ENCODE measurements around the gene SBK2.

The SBK2 gene

GRCh38 chr19:55554302-55554701, 17.4 kb upstream of the SBK2 start:
- no peak for DNase-seq

DNA sequence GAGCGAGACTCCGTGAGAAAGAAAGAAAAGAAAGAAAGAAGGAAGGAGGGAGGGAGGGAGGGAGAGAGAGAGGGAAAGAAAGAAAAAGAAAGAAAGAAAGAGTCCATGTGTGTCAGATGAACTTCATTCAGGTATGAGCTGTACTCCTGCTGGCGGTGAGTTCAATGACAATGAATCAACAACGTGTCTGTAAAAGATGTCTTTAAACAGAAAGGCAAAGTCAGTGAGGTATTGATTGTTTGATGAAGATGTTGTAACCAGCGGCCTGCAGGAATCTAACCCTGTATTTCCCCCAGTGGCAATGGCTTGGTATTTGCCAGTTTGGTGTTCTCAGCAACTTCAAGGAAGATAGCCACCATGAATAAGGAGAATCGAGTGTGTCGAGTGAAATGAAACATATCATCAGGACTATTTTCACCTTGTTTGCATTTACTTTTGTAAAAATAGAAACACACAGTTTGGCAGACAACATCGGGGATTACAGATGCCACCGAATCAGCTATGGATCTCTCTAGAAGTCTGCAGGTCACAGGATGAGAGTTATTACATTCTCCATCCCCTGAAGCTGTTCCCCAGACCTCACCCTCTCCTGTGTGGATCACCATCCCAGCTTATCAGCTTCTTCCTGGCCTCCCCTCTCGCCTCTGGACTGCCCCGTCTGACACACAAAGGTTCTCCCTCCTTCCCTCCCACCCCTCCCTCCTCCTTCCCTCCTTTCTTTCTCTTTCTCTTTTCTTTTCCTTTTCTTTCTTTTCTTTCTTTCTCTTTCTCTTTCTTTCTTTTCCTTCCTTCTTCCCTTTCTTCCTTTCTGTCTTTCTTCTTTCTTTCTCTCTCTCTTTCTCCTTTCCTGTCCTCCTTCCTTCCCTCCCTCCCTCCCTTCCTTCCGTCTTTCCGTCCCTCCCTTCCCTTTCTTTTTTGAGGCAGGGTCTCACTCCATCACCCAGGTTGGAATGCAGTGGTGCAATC, 16.6 kb upstream of the SBK2 start:
- DNase-seq, result no peak

GRCh38 chr19:55552620-55553019, 15.7 kb upstream of the SBK2 start:
- DNase-seq, result no peak

DNA sequence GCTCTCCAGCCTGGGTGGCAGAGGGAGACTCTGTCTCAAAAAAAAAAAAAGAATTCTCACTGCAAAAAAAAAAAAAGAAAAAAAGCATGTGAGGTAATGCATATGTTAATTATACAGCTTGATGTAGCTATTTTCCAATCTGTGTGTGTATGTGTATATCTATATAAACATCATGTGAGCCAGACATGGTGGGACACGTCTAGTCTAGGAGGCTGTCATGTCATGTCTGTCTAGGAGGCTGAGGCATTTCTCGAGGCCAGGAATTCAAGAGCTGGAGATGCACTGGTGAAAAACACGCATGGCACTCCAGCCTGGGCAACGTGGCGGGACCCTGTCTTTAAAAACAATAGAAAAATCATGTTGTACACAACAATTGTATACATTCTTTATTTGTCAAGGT, 15.3 kb upstream of the SBK2 start:
- DNase-seq, result no peak

DNA sequence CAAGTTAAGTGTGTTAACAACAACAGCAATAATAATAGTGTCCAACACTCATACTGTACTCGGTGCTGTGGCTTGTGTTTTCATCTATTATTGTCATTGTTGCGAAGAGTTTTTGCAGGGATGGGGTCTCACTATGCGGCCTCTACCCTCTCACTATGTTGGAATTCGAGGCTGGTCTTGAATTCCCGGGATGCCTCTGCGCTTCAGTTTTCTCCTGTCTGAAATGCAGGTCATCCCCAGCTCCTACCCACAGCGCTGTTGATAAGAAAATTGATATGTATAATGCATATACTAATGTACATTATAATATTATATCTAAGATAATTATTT, 13.4 kb upstream of the SBK2 start:
- no peak for DNase-seq

DNA sequence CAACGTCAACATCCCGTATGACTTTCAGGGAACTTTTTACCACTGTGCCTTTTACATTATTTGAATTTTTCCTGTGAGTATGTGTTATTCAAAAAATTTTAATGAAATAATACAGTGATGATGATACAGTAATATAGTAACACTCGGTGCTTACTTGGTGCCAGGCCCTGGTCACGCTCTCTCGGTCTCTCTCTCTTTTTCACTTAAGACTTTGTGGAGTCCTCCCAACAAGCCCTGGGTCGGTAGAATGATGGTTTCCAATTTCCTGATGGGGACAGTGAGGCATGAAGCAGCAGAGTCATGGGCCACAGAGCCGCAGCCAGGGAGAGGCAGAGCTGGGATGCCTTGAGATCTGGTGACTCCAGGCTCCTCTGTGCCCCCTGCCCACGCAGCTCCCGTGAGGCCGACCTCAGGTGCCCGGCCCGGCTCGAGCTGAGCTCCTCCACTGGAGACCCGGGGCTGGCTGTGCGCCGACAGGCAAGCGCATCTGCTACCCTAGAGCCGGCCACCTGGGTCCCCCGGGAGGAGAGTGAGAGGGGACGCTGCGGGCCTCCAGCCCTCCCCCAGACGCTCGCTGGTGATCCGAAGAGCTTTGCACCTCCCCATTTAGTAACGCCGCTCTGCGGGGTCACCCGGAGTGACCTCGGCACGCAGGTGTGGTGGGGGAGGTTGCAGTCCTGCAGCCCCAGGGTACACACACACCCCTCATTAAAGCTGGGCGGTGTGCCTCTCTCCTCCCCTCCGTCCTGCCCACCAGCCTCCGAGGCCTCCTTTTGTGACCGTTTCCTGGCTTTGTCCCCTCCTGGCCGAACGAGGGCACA, 12.8 kb upstream of the SBK2 start:
- no peak for DNase-seq

- peak; percentile 50 for DNase-seq
Measured at GRCh38 chr19:55546822-55547614, 10.1 kb upstream of the SBK2 start.

DNA sequence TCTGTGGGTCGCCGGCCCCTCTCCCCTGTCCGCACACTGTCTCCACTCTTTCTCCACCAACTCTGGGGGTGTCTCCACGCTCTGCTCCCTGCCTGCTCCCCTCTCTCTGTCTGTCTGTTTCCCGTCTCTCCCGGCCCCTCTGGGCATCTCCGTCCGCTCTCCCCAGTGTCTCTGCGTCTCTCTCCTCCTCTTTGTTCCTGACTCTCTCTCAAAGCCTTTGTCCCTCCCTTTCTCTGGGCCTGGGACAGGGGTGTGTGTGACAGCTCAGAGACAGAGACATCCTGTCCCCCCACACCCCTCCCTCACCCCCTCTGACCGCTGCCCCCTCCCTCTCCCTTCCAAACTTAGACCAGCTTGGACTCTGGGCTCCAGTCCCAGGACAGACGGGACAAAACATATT, 9.1 kb upstream of the SBK2 start:
- no peak for DNase-seq

DNA sequence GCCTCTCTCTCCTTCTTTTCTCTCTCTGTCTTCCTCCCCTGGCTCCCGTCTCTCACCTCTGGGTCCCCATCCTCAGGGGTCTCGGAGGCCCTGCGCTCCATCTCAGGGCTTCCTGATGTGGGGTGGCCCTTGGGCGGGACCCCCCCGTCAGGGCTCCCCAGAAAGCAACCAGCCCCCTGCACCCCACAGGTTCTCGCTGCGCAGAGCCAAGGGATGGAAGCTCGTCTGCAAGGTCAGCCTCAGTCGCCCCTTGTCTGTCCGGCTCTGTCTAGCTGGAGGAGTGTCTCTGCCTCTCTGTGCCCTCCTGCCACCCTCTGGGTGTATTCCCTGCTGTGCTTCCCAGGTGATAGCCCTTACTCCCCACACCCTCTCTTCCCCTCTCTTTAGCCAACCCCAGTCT, 8.5 kb upstream of the SBK2 start, which contains the start of gene SBK3:
Gene SBK3 (minus strand): TSS at position 101 of the 400 bp plus-strand sequence. CDS start 0 bp downstream, at position 101.
- DNase-seq, result no peak

DNA sequence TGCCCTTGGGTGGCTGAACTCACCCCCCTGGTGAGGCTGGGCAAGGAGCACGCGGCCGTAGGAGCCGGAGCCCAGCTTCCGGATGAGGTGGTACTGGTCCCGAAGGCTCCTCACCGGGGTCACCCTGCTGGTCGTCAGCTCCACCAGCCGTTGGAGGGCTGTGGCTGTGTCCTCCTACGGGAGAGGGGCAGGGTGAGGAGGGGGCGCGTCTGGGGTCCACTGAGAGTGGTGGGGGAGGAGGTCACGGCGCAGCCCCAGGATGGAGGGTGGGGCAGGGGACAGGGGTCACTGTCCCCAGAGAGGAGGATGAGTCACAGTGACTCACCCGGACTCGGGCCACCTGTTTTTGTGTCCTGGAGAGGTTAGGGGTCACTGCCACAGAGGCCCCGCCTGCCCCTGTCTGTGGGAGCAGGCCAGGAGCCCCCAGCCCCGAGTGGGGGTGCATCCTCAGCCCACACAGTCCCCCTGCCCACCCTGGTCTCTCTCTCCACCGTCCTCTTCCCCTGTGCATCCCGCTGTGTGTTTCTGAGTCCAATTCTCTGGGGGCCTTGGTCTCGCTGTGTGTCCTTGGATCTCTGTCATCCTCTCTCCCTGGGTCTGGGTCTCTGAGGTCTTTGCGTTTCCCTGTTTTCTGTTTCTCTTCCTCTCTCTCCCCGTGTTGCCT, 8.0 kb upstream of the SBK2 start:
- DNase-seq, result no peak

- DNase-seq, result no peak
Measured at GRCh38 chr19:55544014-55544413, 7.1 kb upstream of the SBK2 start.

DNA sequence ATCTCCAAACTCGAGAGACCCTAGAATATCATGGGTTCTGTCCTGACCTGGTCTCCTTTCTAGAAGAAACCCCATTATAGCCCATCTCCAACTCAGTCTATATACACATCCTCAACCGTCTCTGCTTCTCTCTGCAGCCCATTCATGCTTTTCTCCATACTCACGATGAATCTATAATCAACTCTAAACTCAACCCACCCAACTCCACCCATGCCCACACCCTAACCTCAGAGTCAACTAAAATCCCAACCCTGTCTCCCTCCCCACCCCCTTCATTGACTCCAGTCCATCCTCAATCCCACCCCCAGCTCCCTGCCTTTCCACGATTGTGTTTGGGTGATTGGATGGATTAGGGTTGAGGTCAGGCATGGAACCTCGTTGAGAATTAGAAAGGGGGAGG, 6.6 kb upstream of the SBK2 start:
- DNase-seq, result no peak

- DNase-seq, result no peak
Measured at GRCh38 chr19:55542292-55542855, 5.4 kb upstream of the SBK2 start.

DNA sequence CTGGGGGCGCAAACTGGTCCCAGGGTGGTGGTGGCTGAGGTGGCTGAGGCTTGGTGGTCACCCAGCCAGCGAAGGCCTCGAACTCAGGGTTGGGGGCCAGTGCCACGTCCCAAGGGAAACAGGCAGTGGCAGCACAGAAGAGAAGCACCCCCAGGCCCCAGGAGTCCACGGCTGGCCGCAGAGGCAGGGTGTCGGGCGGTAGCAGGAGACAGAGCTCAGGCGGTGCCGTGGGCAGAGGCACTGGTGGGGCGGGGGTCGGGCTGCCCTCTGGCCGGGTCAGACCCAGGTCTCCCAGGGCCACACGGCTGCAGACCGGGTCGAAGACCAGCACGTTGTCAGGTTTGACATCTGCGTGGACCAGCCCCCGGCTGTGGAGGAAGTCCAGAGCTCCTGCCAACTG, 4.2 kb upstream of the SBK2 start:
- DNase-seq, result no peak

DNA sequence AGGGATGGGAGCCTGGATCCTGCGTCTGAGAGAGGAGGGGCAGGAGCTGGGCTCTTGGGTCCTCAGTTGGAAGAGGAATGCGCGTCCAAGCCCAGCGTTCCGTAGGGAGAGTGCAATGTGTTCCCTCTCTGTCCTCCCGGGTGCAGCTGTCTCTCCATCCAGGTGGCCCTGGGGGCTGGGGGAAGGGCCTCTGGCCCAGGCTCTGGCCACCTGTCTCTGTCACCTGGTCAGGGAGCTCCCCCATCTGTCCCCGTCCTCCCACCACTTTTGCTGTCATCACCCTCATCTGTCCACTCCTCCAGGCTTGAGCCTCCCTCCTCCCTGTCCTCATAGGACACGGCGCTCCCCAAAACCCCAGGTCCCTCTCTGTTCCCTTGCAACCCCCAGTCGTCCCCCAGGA, 3.7 kb upstream of the SBK2 start:
- DNase-seq, result no peak

DNA sequence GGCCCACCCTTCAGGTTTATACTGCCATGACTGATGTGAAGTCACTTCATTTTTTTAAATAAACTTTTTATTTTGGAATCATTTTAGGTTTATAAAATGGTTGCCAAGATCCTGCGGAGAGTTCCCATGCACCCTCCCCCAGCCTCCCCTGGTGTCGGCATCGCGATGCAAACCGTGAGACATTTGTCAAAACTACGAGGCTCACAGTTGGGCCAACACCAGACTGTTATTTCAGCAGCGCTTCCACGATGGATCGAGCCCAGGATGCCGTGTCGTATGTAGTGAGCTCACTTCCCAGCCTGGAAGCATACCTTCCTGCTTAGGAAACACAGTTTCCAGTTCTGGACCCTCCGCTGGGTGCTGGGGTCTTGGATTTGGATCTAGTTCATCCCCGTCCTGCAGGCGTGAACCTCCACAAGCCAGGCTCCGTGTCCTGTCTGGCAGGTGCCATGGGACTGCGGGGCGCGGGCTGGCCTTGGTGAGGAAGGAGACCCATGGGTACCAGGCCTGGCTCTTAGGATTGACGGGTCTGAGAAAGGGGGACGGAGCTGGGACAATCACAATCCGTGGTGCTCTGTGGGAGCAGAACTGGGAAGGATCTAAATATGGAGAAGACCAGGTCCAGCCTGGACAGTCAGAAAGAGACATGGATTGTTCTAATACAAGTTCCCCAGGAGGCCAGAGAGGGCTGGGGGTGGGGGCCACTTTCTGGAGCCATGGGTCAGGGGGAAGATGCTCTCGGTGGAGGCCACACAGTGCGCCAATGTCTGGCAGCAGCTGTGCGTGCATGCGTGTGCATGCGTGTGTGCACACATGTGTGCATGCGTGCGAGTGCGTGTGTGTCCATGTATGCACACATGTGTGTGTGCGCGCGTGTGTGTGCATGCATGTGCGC, 2.4 kb upstream of the SBK2 start:
- no peak for DNase-seq

DNA sequence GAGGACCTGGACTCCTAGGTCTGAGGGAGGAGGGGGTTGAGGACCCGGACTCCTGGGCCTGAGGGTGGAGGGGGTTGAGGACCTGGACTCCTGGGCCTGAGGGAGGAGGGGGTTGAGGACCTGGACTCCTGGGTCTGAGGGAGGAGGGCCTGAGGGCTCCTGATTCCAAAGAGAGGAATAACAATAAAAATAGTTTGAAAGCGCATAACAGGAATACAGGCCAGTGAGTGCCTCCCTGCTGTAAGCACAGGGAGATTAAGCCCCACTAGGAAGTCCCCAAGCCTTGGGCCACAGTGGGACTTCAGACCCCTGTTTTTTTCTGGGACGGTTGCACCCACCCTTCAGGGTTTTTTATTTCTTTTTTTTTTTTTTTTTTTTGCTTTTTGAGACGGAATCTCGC, 1.2 kb upstream of the SBK2 start:
- DNase-seq, result no peak

GRCh38 chr19:55537741-55538111, 793 bp upstream of the SBK2 start:
- no peak for DNase-seq

GRCh38 chr19:55536366-55536765, 567 bp downstream of the SBK2 start:
- no peak for DNase-seq

- no peak for DNase-seq
Measured at GRCh38 chr19:55535965-55536350, 975 bp downstream of the SBK2 start.
